NCI-H1694 treated with DMSO at 0.1 percent for 48 hours (cell line): Measurements from ENCODE around the gene LRRK1.

Experiments
- DNase-seq: peaks from one replicate; lab custom pipeline; 2025; lab: John Stamatoyannopoulos, UW

LRRK1 gene

GRCh38 chr15:101056366-101057334 lies 137.5 kb downstream of the LRRK1 start:
- no peak for DNase-seq

- no peak for DNase-seq
Measured at GRCh38 chr15:101057841-101058407, 138.8 kb downstream of the LRRK1 start.

GRCh38 chr15:101058735-101059134 lies 139.6 kb downstream of the LRRK1 start:
- no peak for DNase-seq

- no peak for DNase-seq
Measured at GRCh38 chr15:101059381-101060341, 140.5 kb downstream of the LRRK1 start.

- no peak for DNase-seq
Measured at GRCh38 chr15:101060576-101061551, 141.7 kb downstream of the LRRK1 start.

GRCh38 chr15:101062063-101062462 lies 142.9 kb downstream of the LRRK1 start:
- DNase-seq, result no peak

- DNase-seq, result no peak
Measured at GRCh38 chr15:101062471-101063171, 143.5 kb downstream of the LRRK1 start.

- no peak for DNase-seq
Measured at GRCh38 chr15:101063212-101063611, 144.1 kb downstream of the LRRK1 start.

GRCh38 chr15:101063891-101064794 lies 145.0 kb downstream of the LRRK1 start:
- DNase-seq, result no peak

- DNase-seq, result no peak
Measured at GRCh38 chr15:101064795-101065569, 145.8 kb downstream of the LRRK1 start.

- DNase-seq, result no peak
Measured at GRCh38 chr15:101065570-101066221, 146.5 kb downstream of the LRRK1 start.

GRCh38 chr15:101066501-101067408 lies 147.6 kb downstream of the LRRK1 start:
- DNase-seq, result no peak

GRCh38 chr15:101067660-101068522 lies 148.7 kb downstream of the LRRK1 start:
- DNase-seq, result no peak

GRCh38 chr15:101068523-101068960 lies 149.4 kb downstream of the LRRK1 start:
- no peak for DNase-seq

- DNase-seq, result no peak
Measured at GRCh38 chr15:101068961-101069653, 149.9 kb downstream of the LRRK1 start.
